HG03135 (cell line): ENCODE measurements around the gene AGAP5.
"Not testable (repeated sequence)": the region's sequence is repeated elsewhere in the genome, so short reads cannot be mapped to it uniquely, and the experiment has no call there.

Source experiments
- ATAC-seq: cut with Tn5 transposase; IDR thresholded peaks from one replicate; pipeline ENCODE4 v1.9.1; 2021; ENCODE audit warnings: mild to moderate bottlenecking, moderate library complexity; ENCODE audit not compliant: unreplicated experiment

Gene AGAP5

GRCh38 chr10:73662705-73663104 is 35.2 kb downstream of the AGAP5 start:
- not testable (repeated sequence) for ATAC-seq

- no peak for ATAC-seq
Measured at GRCh38 chr10:73655990-73656298, 42.0 kb downstream of the AGAP5 start, which contains the start of gene SYNPO2L. TSS of gene SYNPO2L (minus strand) at chr10:73656029. CDS start at chr10:73655922, 107 bp downstream.

GRCh38 chr10:73655257-73655989 is 42.5 kb downstream of the AGAP5 start:
- ATAC-seq, result no peak

GRCh38 chr10:73653701-73654100 is 44.2 kb downstream of the AGAP5 start:
- ATAC-seq, result no peak

- no peak for ATAC-seq
Measured at GRCh38 chr10:73653195-73653594, 44.7 kb downstream of the AGAP5 start.

GRCh38 chr10:73650537-73651331 is 47.2 kb downstream of the AGAP5 start:
- no peak for ATAC-seq

GRCh38 chr10:73649876-73650536 is 47.9 kb downstream of the AGAP5 start:
- no peak for ATAC-seq

GRCh38 chr10:73648975-73649829 is 48.7 kb downstream of the AGAP5 start:
- ATAC-seq, result no peak

GRCh38 chr10:73647875-73648651 is 49.8 kb downstream of the AGAP5 start:
- ATAC-seq, result no peak

- ATAC-seq, result no peak
Measured at GRCh38 chr10:73647211-73647874, 50.6 kb downstream of the AGAP5 start.

GRCh38 chr10:73646598-73647041 is 51.3 kb downstream of the AGAP5 start:
- no peak for ATAC-seq

- ATAC-seq, result no peak
Measured at GRCh38 chr10:73645251-73645650, 52.7 kb downstream of the AGAP5 start.

GRCh38 chr10:73644767-73645166 is 53.1 kb downstream of the AGAP5 start:
- no peak for ATAC-seq

- ATAC-seq, result no peak
Measured at GRCh38 chr10:73644015-73644743, 53.7 kb downstream of the AGAP5 start.

GRCh38 chr10:73643362-73643761 is 54.5 kb downstream of the AGAP5 start:
- no peak for ATAC-seq

GRCh38 chr10:73641328-73642060 is 56.4 kb downstream of the AGAP5 start, which contains the start of gene MYOZ1:
TSS of gene MYOZ1 (minus strand) at chr10:73641474. CDS start at chr10:73640017, 1,457 bp downstream.
- ATAC-seq, result no peak

GRCh38 chr10:73639286-73639685 is 58.6 kb downstream of the AGAP5 start:
- no peak for ATAC-seq

- ATAC-seq, result no peak
Measured at GRCh38 chr10:73635781-73636180, 62.1 kb downstream of the AGAP5 start.
